Neural cell (in vitro differentiated cells): ENCODE results near the gene AASS.

Experiments
- CTCF ChIP-seq: fragments of 450-650 bp; IDR thresholded peaks from 2 replicates; pipeline ENCODE4 v1.5.1; 2014; ENCODE audit warnings: antibody characterized with exemption, mild to moderate bottlenecking, moderate library complexity; ENCODE audit not compliant: poor library complexity, severe bottlenecking
- EZH2 ChIP-seq: fragments of 200-600, 300-800 bp; shearing (Covaris generic), sonication (generic); IDR thresholded peaks from 2 replicates; pipeline ENCODE4 v1.6.1; 2014; ENCODE audit warnings: antibody characterized with exemption, low read length, borderline replicate concordance, mild to moderate bottlenecking; ENCODE audit not compliant: insufficient read depth, poor library complexity, severe bottlenecking
- MXI1 ChIP-seq: fragments of 450-650 bp; conservative IDR thresholded peaks from 2 replicates; pipeline ENCODE4 v1.6.1; 2014; ENCODE audit warnings: antibody characterized with exemption, mild to moderate bottlenecking; ENCODE audit not compliant: poor library complexity, severe bottlenecking
- POLR2AphosphoS5 ChIP-seq: IDR thresholded peaks from 2 replicates; pipeline ENCODE4 v1.6.1; 2012
- RAD21 ChIP-seq: fragments of 450-650 bp; conservative IDR thresholded peaks from 2 replicates; pipeline ENCODE4 v1.6.1; 2014; ENCODE audit warnings: antibody characterized with exemption, mild to moderate bottlenecking, moderate library complexity
- TAF1 ChIP-seq: IDR thresholded peaks from 2 replicates; pipeline ENCODE4 v1.6.1; 2012; ENCODE audit warnings: low read depth

DNA sequence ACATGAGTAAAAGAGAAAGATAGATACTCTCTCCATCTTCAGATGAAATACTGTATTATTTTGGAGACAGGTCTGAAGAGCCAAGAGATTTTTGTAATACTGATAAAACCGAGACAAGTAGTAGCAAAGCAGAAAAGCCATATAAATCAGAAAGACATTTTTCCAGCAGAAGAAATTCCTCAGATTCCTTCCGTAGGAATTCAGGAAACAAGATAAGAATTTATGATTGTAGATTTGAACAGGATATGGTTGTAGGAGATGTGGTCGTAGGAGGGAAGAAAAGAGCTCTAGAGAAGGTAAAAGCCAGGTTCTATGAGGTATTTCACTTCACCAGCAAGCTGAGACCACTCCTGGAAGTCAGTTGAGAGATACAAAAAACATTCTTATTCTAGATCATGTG is 17.6 kb upstream of the AASS start:
- TF ChIP-seq CTCF = no peak
- no peak for TF ChIP-seq MXI1
- TF ChIP-seq RAD21 = no peak
- no peak for TF ChIP-seq POLR2AphosphoS5
- TF ChIP-seq EZH2 = no peak
- TF ChIP-seq TAF1 = no peak
